Stimulated activated CD4-positive, alpha-beta T cell treated with anti-CD3 and anti-CD28 coated beads, Interleukin-1b, Interleukin-23, amount 100 ng/mL, for 1 hour (primary cell): ENCODE data around the gene ADCYAP1R1.
"Not testable (repeated sequence)": the region's sequence is repeated elsewhere in the genome, so short reads cannot be mapped to it uniquely, and the experiment has no call there.

Source experiments
- DNase-seq, 2 donors: peaks; one replicate each; pipeline ENCODE4 v3.0.0-alpha.2; 2020; ENCODE audit warnings: low read depth in 2 of 2

The ADCYAP1R1 gene

GRCh38 chr7:31134246-31135188 is 82.4 kb downstream of the ADCYAP1R1 start:
- no peak for DNase-seq

DNA sequence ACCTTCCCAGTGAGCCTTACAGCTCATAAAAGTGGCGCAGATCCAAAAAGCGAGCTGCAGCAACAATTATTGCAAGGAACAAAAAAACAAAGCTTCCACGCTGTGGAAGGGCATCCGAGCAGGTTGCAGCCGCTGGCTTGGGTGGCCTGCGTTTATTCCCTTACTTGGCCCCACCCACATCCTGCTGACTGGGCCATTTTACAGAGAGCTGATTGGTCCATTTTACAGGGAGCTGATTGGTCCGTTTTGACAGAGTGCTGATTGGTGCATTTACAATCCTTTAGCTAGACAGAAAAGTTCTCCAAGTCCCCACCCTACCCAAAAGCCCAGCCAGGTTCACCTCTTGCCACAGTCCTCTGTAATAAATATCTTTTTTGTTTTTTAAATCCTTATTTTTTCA is 85.1 kb downstream of the ADCYAP1R1 start:
- DNase-seq: no peak

GRCh38 chr7:31145339-31145738 is 93.2 kb downstream of the ADCYAP1R1 start:
- DNase-seq: no peak

GRCh38 chr7:31146030-31146429 is 93.9 kb downstream of the ADCYAP1R1 start:
- DNase-seq: no peak

GRCh38 chr7:31146538-31146937 is 94.4 kb downstream of the ADCYAP1R1 start:
- DNase-seq: no peak

DNA sequence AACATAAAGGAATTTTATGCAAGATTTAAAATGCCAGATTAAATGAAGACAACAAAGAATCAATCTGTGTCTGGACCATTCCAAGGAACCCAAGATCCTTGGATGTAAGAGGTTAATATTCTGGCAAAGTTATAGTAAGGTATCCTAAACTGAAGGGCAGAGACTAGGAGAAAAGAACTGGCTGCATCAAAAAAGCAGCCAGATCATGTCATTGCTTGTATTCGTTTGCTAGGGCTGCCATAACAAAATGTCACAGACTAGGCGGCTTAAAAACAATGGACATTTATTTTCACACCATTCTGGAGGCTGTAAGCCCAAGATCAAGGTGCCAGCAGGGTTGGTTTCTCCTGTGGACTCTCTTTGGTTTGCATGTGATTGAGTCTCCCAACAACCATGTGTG is 99.7 kb downstream of the ADCYAP1R1 start:
- DNase-seq: no peak

- not testable (repeated sequence) for DNase-seq
Measured at GRCh38 chr7:31153318-31153717, 101.2 kb downstream of the ADCYAP1R1 start.

- DNase-seq: no peak
Measured at GRCh38 chr7:31160941-31161340, 108.8 kb downstream of the ADCYAP1R1 start.
